HUES64 (cell line): ENCODE results near the gene C1orf198.
"Not testable (repeated sequence)": the region's sequence is repeated elsewhere in the genome, so short reads cannot be mapped to it uniquely, and the experiment has no call there.

ENCODE experiments used
- H3K27ac ChIP-seq: 2 replicates; pipeline ENCODE4 v1.7.0; 2013; ENCODE audit warnings: low read depth, low read length, inconsistent platforms
- H3K27me3 ChIP-seq: 2 replicates; pipeline ENCODE4 v1.6.1; 2013; ENCODE audit warnings: mild to moderate bottlenecking, low read length; ENCODE audit not compliant: insufficient read depth
- H3K36me3 ChIP-seq: 2 replicates; pipeline ENCODE4 v1.6.1; 2013; ENCODE audit warnings: mild to moderate bottlenecking, low read length; ENCODE audit not compliant: insufficient read depth
- H3K4me1 ChIP-seq: 2 replicates; pipeline ENCODE4 v1.6.1; 2013; ENCODE audit warnings: mild to moderate bottlenecking, low read length, moderate library complexity; ENCODE audit not compliant: insufficient read depth
- H3K4me3 ChIP-seq: 2 replicates; pipeline ENCODE4 v1.5.1; 2013; ENCODE audit warnings: mild to moderate bottlenecking, low read length, moderate library complexity
- H3K9ac ChIP-seq: 2 replicates; pipeline ENCODE4 v1.6.1; 2013; ENCODE audit warnings: mild to moderate bottlenecking, low read depth, low read length
- H3K9me3 ChIP-seq: 2 replicates; pipeline ENCODE4 v1.6.1; 2013; ENCODE audit warnings: low read depth, low read length; ENCODE audit not compliant: insufficient read depth
- WGBS: fragments of 150-250, 120-280 bp; methylation state at CpG from one replicate; pipeline ENCODE4 v1.1.7; 2013; ENCODE audit warnings: missing lambda C conversion rate; 5-methylcytosine and 5-hydroxymethylcytosine counted together

Gene C1orf198

GRCh38 chr1:230845184-230845583 lies 23.1 kb downstream of the C1orf198 start:
- WGBS, result 96% methylated on average over 7 of the region's 7 CpGs
- H3K36me3 ChIP-seq, result peaks cover 37% of the 10 kb centered on the region
- not testable (repeated sequence) for H3K4me1 ChIP-seq, H3K27ac ChIP-seq, H3K27me3 ChIP-seq, H3K4me3 ChIP-seq, H3K9me3 ChIP-seq, H3K9ac ChIP-seq

DNA sequence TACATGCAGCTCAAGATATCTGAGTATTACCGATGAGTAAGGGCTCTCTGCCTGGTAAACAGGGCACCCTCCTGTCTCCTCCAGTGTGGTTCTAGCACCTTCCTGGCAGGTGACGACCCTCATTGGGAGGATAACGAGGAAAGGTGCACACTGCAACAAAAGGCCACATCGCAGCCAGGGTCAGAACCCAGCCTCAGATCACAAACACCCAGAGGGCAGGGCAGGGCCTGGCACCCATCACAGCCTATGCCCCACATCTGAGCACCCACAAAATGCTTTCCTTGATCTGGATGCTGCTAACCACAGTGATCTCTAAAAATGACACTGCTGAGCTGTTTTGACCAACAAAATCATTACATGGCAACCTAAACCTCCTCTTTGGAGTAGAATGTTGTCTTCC lies 23.8 kb downstream of the C1orf198 start:
- no peaks in the 10 kb centered on the region for H3K9me3 ChIP-seq
- no peak overlapping the region for H3K27ac ChIP-seq
- H3K36me3 ChIP-seq, result peaks cover 44% of the 10 kb centered on the region
- H3K9ac ChIP-seq, result no peak overlapping the region
- H3K27me3 ChIP-seq, result no peaks in the 10 kb centered on the region
- H3K4me1 ChIP-seq, result peaks cover under 1% of the 10 kb centered on the region; the same call in 1 of the 2 replicates
- H3K4me3 ChIP-seq, result no peak overlapping the region
- WGBS, result 97% methylated on average over 4 of the region's 4 CpGs

DNA sequence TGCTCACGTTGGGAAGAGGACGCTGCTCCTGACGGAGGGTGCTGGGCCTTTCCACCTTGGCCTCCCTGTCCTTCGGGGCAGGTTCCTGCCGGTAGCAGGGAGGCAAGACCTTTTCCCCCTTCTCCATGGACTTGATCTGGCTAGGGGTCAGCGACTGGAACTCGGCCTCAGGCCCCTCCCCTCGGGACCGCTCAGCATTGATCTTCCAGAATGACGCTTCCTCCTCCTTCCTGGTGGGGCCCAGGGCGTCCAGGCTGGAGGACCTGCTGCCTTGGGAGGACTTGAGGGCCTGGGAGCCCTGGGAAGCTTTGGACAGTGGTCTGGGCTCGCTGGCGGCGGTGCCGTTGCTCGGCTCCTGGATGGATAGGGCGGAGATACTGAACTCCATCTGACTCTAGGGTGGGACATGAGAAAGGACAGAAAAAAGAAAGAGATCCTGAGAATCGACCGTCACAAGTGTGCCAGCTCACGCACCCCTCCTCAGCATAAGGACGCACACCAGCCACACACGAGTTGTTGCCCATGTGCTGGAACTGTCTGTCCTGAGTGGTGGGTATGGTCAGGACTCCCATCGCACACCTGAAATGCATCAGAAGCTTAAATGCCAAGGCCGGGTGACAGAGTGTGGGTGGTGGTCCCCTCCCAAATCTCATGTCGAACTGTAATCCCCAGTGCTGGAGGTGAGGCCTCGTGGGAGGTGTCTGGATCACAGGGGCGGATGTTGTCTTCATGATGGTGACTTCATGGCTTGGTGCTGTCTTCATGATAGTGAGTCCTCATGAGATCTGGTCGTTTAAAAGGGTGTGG lies 24.6 kb downstream of the C1orf198 start:
- H3K27me3 ChIP-seq, result no peaks in the 10 kb centered on the region
- no peak overlapping the region for H3K4me3 ChIP-seq
- 95% methylated on average over 28 of the region's 28 CpGs for WGBS
- H3K27ac ChIP-seq, result no peak overlapping the region
- H3K9me3 ChIP-seq, result no peaks in the 10 kb centered on the region
- H3K4me1 ChIP-seq, result no peaks in the 10 kb centered on the region
- peaks cover 51% of the 10 kb centered on the region for H3K36me3 ChIP-seq
- no peak overlapping the region for H3K9ac ChIP-seq

GRCh38 chr1:230842801-230843200 lies 25.5 kb downstream of the C1orf198 start:
- H3K9me3 ChIP-seq, result no peaks in the 10 kb centered on the region
- peaks cover 60% of the 10 kb centered on the region for H3K36me3 ChIP-seq
- no peak overlapping the region for H3K4me3 ChIP-seq
- no peaks in the 10 kb centered on the region for H3K4me1 ChIP-seq
- no peak overlapping the region for H3K27ac ChIP-seq
- H3K9ac ChIP-seq, result no peak overlapping the region
- H3K27me3 ChIP-seq, result no peaks in the 10 kb centered on the region
- WGBS, result 95% methylated on average over 8 of the region's 8 CpGs

DNA sequence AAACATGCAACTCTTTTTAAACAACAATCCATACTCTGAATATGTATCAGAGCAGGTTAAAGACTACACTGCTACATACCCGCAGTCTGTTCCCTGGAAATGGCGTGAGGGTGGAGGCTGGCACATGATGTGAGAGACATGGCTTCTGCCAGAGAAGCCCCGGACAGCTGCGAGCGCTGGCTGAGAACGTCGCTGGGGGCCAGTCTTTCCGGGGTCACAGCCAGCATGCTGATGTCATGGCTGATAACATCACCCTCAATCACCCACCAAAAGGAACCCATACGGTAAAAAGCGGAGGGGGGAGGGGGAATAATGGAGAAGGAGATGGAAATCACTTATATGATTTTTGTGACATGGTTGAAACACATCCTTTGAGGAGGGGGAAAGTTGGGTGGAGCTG lies 29.1 kb downstream of the C1orf198 start:
- peaks cover 64% of the 10 kb centered on the region for H3K36me3 ChIP-seq
- 88% methylated on average over 10 of the region's 10 CpGs for WGBS
- H3K27ac ChIP-seq, result no peak overlapping the region

DNA sequence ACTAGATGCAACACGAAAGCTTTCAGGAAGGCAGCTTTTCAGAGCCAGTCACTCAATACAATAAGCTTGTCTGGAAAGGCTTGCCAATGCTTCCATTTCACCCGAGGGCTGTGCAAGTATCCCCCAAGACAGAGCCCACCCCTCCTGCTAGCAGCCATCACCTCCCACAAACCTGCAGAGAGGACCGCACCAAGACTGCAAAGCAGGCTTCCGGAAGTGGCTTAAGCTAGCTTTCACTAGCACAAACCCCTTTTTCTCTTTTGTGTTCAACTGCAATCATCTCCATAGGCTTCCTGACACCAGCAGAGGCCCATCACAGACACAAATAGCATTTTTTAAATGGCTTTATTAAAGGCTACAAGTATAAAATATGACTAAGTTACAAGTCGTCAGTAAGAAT lies 31.5 kb downstream of the C1orf198 start:
- Histone ChIP-seq H3K27me3 (no peaks in the 10 kb centered on the region), H3K4me1 (peaks cover 8% of the 10 kb centered on the region; the same call in 1 of the 2 replicates), H3K9ac (no peak overlapping the region), H3K27ac (no peak overlapping the region), H3K9me3 (no peaks in the 10 kb centered on the region), H3K4me3 (no peak overlapping the region), H3K36me3 (peaks cover 42% of the 10 kb centered on the region)
- WGBS, result 91% methylated on average over 5 of the region's 5 CpGs

More for the DNA sequence above, 29.1 kb downstream of the C1orf198 start:
- Histone ChIP-seq H3K4me3 (no peak overlapping the region), H3K9ac (no peak overlapping the region), H3K27me3 (no peaks in the 10 kb centered on the region), H3K4me1 (peaks cover 8% of the 10 kb centered on the region; the same call in 1 of the 2 replicates), H3K9me3 (no peaks in the 10 kb centered on the region)

- WGBS, result 94% methylated on average over 4 of the region's 5 CpGs
- Histone ChIP-seq H3K27ac (no peak overlapping the region), H3K4me3 (no peak overlapping the region), H3K9me3 (no peaks in the 10 kb centered on the region), H3K4me1 (peaks cover 8% of the 10 kb centered on the region; the same call in 1 of the 2 replicates), H3K36me3 (peaks cover 37% of the 10 kb centered on the region), H3K27me3 (no peaks in the 10 kb centered on the region), H3K9ac (no peak overlapping the region)
Measured at GRCh38 chr1:230836347-230836746, 32.0 kb downstream of the C1orf198 start.

- no peak overlapping the region for H3K4me3 ChIP-seq
- peaks cover 8% of the 10 kb centered on the region; the same call in 1 of the 2 replicates for H3K4me1 ChIP-seq
- no peaks in the 10 kb centered on the region for H3K27me3 ChIP-seq
- H3K36me3 ChIP-seq, result peaks cover 19% of the 10 kb centered on the region; the same call in 1 of the 2 replicates
- H3K9me3 ChIP-seq, result no peaks in the 10 kb centered on the region
- WGBS, result 81% methylated on average over 3 of the region's 3 CpGs
- no peak overlapping the region for H3K27ac ChIP-seq
- no peak overlapping the region for H3K9ac ChIP-seq
Measured at GRCh38 chr1:230834292-230834691, 34.0 kb downstream of the C1orf198 start.

- Histone ChIP-seq H3K36me3 (peaks cover 11% of the 10 kb centered on the region; the same call in 1 of the 2 replicates), H3K9ac (no peak overlapping the region), H3K4me3 (no peak overlapping the region), H3K9me3 (no peaks in the 10 kb centered on the region), H3K27ac (no peak overlapping the region), H3K4me1 (peaks cover 8% of the 10 kb centered on the region; the same call in 1 of the 2 replicates), H3K27me3 (no peaks in the 10 kb centered on the region)
- WGBS, result 92% methylated on average over 2 of the region's 3 CpGs
Measured at GRCh38 chr1:230833511-230833910, 34.8 kb downstream of the C1orf198 start.

DNA sequence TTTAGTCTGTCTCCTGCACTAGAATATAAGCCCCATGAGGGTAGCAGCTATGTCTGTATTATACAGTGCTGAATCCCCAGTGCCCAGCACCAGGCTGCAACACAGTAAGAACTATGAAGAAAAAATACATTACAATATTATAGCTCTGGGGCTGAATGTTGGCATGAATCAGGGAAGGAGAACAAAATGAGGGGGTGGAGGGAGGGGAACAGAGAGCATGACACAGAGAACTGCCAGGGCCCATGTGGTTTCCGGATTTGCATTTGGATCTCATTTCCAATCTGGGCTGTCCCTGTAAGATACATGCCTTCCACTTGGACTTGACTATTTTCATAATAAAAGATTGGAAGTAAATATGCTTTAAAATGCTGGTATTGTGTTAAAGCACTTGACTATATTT lies 35.8 kb downstream of the C1orf198 start:
- Histone ChIP-seq H3K4me3 (no peak overlapping the region), H3K27ac (no peak overlapping the region), H3K36me3 (0 out of 2 replicates have a peak, but pooled peaks cover under 1% of the 10 kb centered on the region), H3K4me1 (peaks cover 8% of the 10 kb centered on the region; the same call in 1 of the 2 replicates), H3K27me3 (no peaks in the 10 kb centered on the region), H3K9ac (no peak overlapping the region), H3K9me3 (no peaks in the 10 kb centered on the region)
- 100% methylated on average over 1 of the region's 1 CpG for WGBS

DNA sequence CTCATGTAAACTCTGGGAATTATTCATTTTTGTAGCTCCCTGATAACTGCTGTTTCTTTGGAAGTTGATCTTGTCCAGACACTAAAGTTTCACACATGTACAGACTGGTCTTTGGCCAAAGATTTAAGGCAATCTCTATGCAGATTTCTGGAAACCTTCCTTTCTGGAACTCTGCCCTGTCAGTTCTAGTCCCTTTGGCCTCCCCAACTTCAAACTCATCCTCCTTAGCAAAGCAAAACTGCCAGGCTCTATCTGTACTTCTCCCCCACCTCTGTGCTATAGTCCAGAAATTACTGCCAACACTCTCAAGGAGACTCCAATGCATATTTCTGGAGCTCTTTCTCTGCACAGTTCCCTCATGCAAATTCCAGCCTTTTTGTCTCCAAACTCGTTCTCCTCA lies 36.5 kb downstream of the C1orf198 start:
- Histone ChIP-seq H3K4me3 (no peak overlapping the region), H3K9ac (no peak overlapping the region), H3K27me3 (no peaks in the 10 kb centered on the region), H3K4me1 (peaks cover 8% of the 10 kb centered on the region; the same call in 1 of the 2 replicates), H3K36me3 (no peaks in the 10 kb centered on the region), H3K27ac (no peak overlapping the region), H3K9me3 (no peaks in the 10 kb centered on the region)
- WGBS, result 88% methylated on average over 1 of the region's 1 CpG
